H1 (cell line): Measurements from ENCODE around the gene DLAT. TPM values are rescaled to one million over a fixed set of nuclear protein-coding genes. Genes with fewer than 3 reads are reported as not detected.

ENCODE experiments used
- CTCF ChIA-PET: fragments of 300-600 bp; sonication (Branson Sonifier 250); formaldehyde crosslinking; loops from one replicate; lab custom pipeline; 2021; ENCODE audit not compliant: partially characterized antibody; lab: Charles Lee
- POLR2A ChIA-PET: fragments of 300-600 bp; sonication (Branson Sonifier 250); formaldehyde crosslinking; loops from one replicate; lab custom pipeline; 2021; ENCODE audit warnings: inconsistent platforms; ENCODE audit not compliant: partially characterized antibody; lab: Charles Lee
- DNase-seq, 2 experiments: peaks; one replicate each; pipeline versions ENCODE4 v3.0.0 to v3.0.0-alpha.2; 2010 to 2022; ENCODE audit warnings: low spot score in 2 of 2, low read depth in 1 of 2, mixed read lengths in 1 of 2
- FAIRE-seq: peaks from 2 replicates; lab custom pipeline; 2011; peaks lifted over from hg19 to GRCh38; lab: Jason Lieb, UNC
- H2AFZ ChIP-seq: 2 replicates; pipeline ENCODE4 v1.8.1; 2012; ENCODE audit warnings: low read length, inconsistent platforms
- H2AK5ac ChIP-seq: 2 replicates; pipeline ENCODE4 v1.6.1; 2013; ENCODE audit warnings: low read depth, low read length
- H2BK120ac ChIP-seq: replicated peaks from 2 replicates; pipeline ENCODE3; 2013; ENCODE audit warnings: low read depth, low read length, inconsistent platforms
- H2BK12ac ChIP-seq: 2 replicates; pipeline ENCODE4 v1.6.1; 2013; ENCODE audit warnings: low read depth, low read length
- H2BK15ac ChIP-seq: 2 replicates; pipeline ENCODE4 v1.6.1; 2013; ENCODE audit warnings: low read length
- H2BK20ac ChIP-seq: 2 replicates; pipeline ENCODE4 v1.6.1; 2013; ENCODE audit warnings: low read length
- H2BK5ac ChIP-seq: 2 replicates; pipeline ENCODE4 v1.6.1; 2013; ENCODE audit warnings: low read depth, low read length
- H3K14ac ChIP-seq: 2 replicates; pipeline ENCODE4 v1.6.1; 2013; ENCODE audit warnings: inconsistent platforms; ENCODE audit not compliant: insufficient read length
- H3K18ac ChIP-seq: 2 replicates; pipeline ENCODE4 v1.6.1; 2013; ENCODE audit warnings: low read length; ENCODE audit errors: extremely low read depth
- H3K23ac ChIP-seq: 2 replicates; pipeline ENCODE4 v1.6.1; 2013; ENCODE audit warnings: inconsistent platforms; ENCODE audit not compliant: insufficient read length
- H3K23me2 ChIP-seq: 2 replicates; pipeline ENCODE4 v1.6.1; 2013; ENCODE audit warnings: low read depth, low read length
- H3K27ac ChIP-seq: 2 replicates; pipeline ENCODE4 v1.6.1; 2011; ENCODE audit warnings: low read depth, low read length, inconsistent platforms
- H3K27me3 ChIP-seq, 4 experiments: replicated peaks in 1 of 4; 1 replicate in 1 of 4; 2 replicates in 3 of 4; pipeline versions ENCODE4 v1.6.1 to v1.8.1; 2011 to 2013; ENCODE audit warnings: low read length in 3 of 4, mild to moderate bottlenecking in 3 of 4, inconsistent platforms in 2 of 4, mixed read lengths in 2 of 4, moderate library complexity in 1 of 4; ENCODE audit not compliant: control insufficient read depth in 3 of 4, insufficient read depth in 3 of 4; ENCODE audit errors: extremely low read depth in 1 of 4
- H3K36me3 ChIP-seq, 4 experiments: 2 replicates each; pipeline versions ENCODE4 v1.6.1 to v1.8.1; 2011 to 2013; ENCODE audit warnings: mild to moderate bottlenecking in 4 of 4, low read length in 3 of 4, moderate library complexity in 2 of 4, control low read depth in 1 of 4, inconsistent platforms in 1 of 4; ENCODE audit not compliant: insufficient read depth in 4 of 4, control insufficient read depth in 2 of 4
- H3K4ac ChIP-seq: replicated peaks from 2 replicates; pipeline ENCODE3; 2013; ENCODE audit warnings: low read length, low read depth, mixed read lengths, inconsistent platforms; ENCODE audit not compliant: insufficient read length
- H3K4me1 ChIP-seq, 4 experiments: replicated peaks in 1 of 4; 1 replicate in 1 of 4; 2 replicates in 3 of 4; pipeline versions ENCODE4 v1.6.1 to v1.8.1; 2011 to 2013; ENCODE audit warnings: low read length in 3 of 4, inconsistent platforms in 2 of 4, mixed read lengths in 1 of 4; ENCODE audit not compliant: insufficient read depth in 4 of 4, control insufficient read depth in 3 of 4
- H3K4me2 ChIP-seq, 2 experiments: 2 replicates each; pipeline versions ENCODE4 v1.6.1 to v1.8.1; 2011 to 2013; ENCODE audit warnings: low read depth in 2 of 2, low read length in 2 of 2, control low read depth in 1 of 2, inconsistent platforms in 1 of 2, mild to moderate bottlenecking in 1 of 2; ENCODE audit not compliant: insufficient read depth in 1 of 2
- H3K4me3 ChIP-seq, 4 experiments: fragments of 200-600, 300-600 bp in 1 of 4; sonication (generic), shearing (Covaris generic), sonication (Bioruptor Twin) in 1 of 4; 2 replicates each; pipeline versions ENCODE4 v1.5.1 to v1.8.1; 2011 to 2016; ENCODE audit warnings: low read length in 4 of 4, low read depth in 3 of 4, control low read depth in 2 of 4, inconsistent platforms in 2 of 4, mild to moderate bottlenecking in 2 of 4, mixed read lengths in 1 of 4, moderate library complexity in 1 of 4; ENCODE audit not compliant: insufficient read depth in 2 of 4; ENCODE audit errors: extremely low read depth in 1 of 4
- H3K56ac ChIP-seq: replicated peaks from 2 replicates; pipeline ENCODE3; 2013; ENCODE audit warnings: low read depth, mild to moderate bottlenecking, mixed read lengths, low read length, inconsistent platforms; ENCODE audit not compliant: insufficient read length
- H3K79me1 ChIP-seq: 2 replicates; pipeline ENCODE4 v1.6.1; 2013; ENCODE audit warnings: low read depth, low read length, control low read depth
- H3K79me2 ChIP-seq, 2 experiments: 2 replicates each; pipeline versions ENCODE4 v1.6.1 to v1.8.1; 2012 to 2013; ENCODE audit warnings: low read length in 2 of 2, mild to moderate bottlenecking in 2 of 2, inconsistent platforms in 1 of 2; ENCODE audit not compliant: insufficient read depth in 2 of 2, control insufficient read depth in 1 of 2
- H3K9ac ChIP-seq, 4 experiments: replicated peaks in 1 of 4; 1 replicate in 1 of 4; 2 replicates in 3 of 4; pipeline versions ENCODE4 v1.6.1 to v1.8.1; 2011 to 2013; ENCODE audit warnings: low read depth in 3 of 4, low read length in 3 of 4, control low read depth in 2 of 4, mild to moderate bottlenecking in 2 of 4, moderate library complexity in 2 of 4, inconsistent platforms in 1 of 4; ENCODE audit errors: extremely low read depth in 1 of 4
- H3K9me3 ChIP-seq, 2 experiments: 2 replicates each; pipeline versions ENCODE4 v1.6.1 to v1.8.1; 2012 to 2013; ENCODE audit warnings: mild to moderate bottlenecking in 2 of 2, moderate library complexity in 2 of 2, control low read depth in 1 of 2, inconsistent platforms in 1 of 2, low read depth in 1 of 2, low read length in 1 of 2, mixed read lengths in 1 of 2; ENCODE audit not compliant: insufficient read depth in 2 of 2
- H4K20me1 ChIP-seq, 2 experiments: replicated peaks in 1 of 2; 2 replicates each; pipeline versions ENCODE3 to v1.8.1; 2011 to 2013; ENCODE audit warnings: inconsistent platforms in 2 of 2, low read length in 2 of 2, mild to moderate bottlenecking in 1 of 2; ENCODE audit not compliant: insufficient read depth in 2 of 2, control insufficient read depth in 1 of 2
- H4K5ac ChIP-seq: 2 replicates; pipeline ENCODE4 v1.6.1; 2013; ENCODE audit warnings: low read length, low read depth, mixed read lengths, inconsistent platforms; ENCODE audit not compliant: insufficient read length
- H4K8ac ChIP-seq: 2 replicates; pipeline ENCODE4 v1.8.0; 2013; ENCODE audit warnings: mild to moderate bottlenecking, moderate library complexity, low read length, inconsistent platforms; ENCODE audit not compliant: insufficient read depth; ENCODE audit errors: extremely low read depth
- H4K91ac ChIP-seq: replicated peaks from 2 replicates; pipeline ENCODE3; 2013; ENCODE audit warnings: low read length, mixed read lengths, inconsistent platforms; ENCODE audit not compliant: insufficient read length
- BCL11A ChIP-seq, 2 experiments: IDR thresholded peaks; one replicate each; pipeline ENCODE4 v1.6.1; 2011; ENCODE audit warnings: low read depth in 2 of 2, low read length in 2 of 2, mild to moderate bottlenecking in 2 of 2
- CHD2 ChIP-seq: IDR thresholded peaks from 2 replicates; pipeline ENCODE4 v1.6.1; 2012; ENCODE audit warnings: low read length, improper control_type of control experiment
- EP300 ChIP-seq, 2 experiments: IDR thresholded peaks; 1 replicate in 1 of 2; 2 replicates in 1 of 2; pipeline ENCODE4 v1.6.1; 2011 to 2012; ENCODE audit warnings: low read depth in 2 of 2, low read length in 2 of 2, mild to moderate bottlenecking in 2 of 2, borderline replicate concordance in 1 of 2, inconsistent platforms in 1 of 2, moderate library complexity in 1 of 2
- FOSL1 ChIP-seq: IDR thresholded peaks from 2 replicates; pipeline ENCODE4 v1.6.1; 2011; ENCODE audit warnings: mild to moderate bottlenecking, low read depth, low read length, moderate library complexity; ENCODE audit not compliant: insufficient read depth
- PHF8 ChIP-seq: fragments of 200-600 bp; sonication (generic); conservative IDR thresholded peaks from 2 replicates; pipeline ENCODE4 v1.7.1; 2012; ENCODE audit warnings: low read depth, mild to moderate bottlenecking, inconsistent platforms, low read length, moderate library complexity
- WGBS, 2 experiments: shearing (Covaris generic) in 1 of 2; methylation state at CpG; one replicate each; pipeline versions ENCODE4 v1.1.6 to v1.1.7; 2013 to 2015; ENCODE audit warnings: low lambda C conversion rate in 2 of 2, mixed read lengths in 2 of 2, inconsistent platforms in 1 of 2, low coverage in 1 of 2, missing lambda C conversion rate in 1 of 2; ENCODE audit not compliant: insufficient replicate concordance in 2 of 2, insufficient coverage in 1 of 2, insufficient read length in 1 of 2; ENCODE audit errors: extremely low coverage in 1 of 2, missing lambda C conversion rate in 1 of 2; 5-methylcytosine and 5-hydroxymethylcytosine counted together
- long read RNA-seq, 2 experiments: library from RNA in 1 of 2; library from capped mRNA in 1 of 2; stranded (forward); transcript quantifications; one replicate each; pipeline ENCODE4 v2.0.0, GENCODE V29; 2021; ENCODE audit warnings: inconsistent platforms in 1 of 2
- polyA minus RNA-seq, 3 experiments: library from RNA; depleted of rRNA, polyadenylated mRNA; stranded (reverse); fragments of >200 nt; gene quantifications; 1 replicate in 2 of 3; 2 replicates in 1 of 3; pipeline ENCODE4 v1.2.3, GENCODE V29; 2011
- polyA plus RNA-seq, 7 experiments: library from polyadenylated mRNA; depleted of rRNA in 3 of 7; stranded (reverse) in 5 of 7; unstranded in 2 of 7; fragments of >200 nt in 5 of 7; fragments of 200-250 nt in 2 of 7; gene quantifications; 1 replicate in 5 of 7; 2 replicates in 1 of 7; 4 replicates in 1 of 7; pipeline versions ENCODE4 v1.2.1 to v1.2.3, GENCODE V29; 2011 to 2013; ENCODE audit warnings: missing spikeins in 2 of 7, mixed read lengths in 2 of 7
- total RNA-seq: library from RNA; stranded (reverse); fragmentation: NEBNext Ultra II Directional; extraction: Animal tissue kit (Norgen Biotek cat#: 25700); gene quantifications from 2 replicates; pipeline ENCODE4 v1.2.1, GENCODE V29; 2021
- TF ChIP-seq, protein P1 (sequence below): IDR thresholded peaks from 2 replicates; pipeline ENCODE4 v1.6.1; 2012; ENCODE audit warnings: inconsistent platforms

DLAT gene
- total RNA-seq = 61.2 and 66.2 TPM in 2 replicates
- 17.3 and 23.1 TPM in 2 replicates for polyA plus RNA-seq (2011; rRNA removed)
- polyA plus RNA-seq (2011; cell fraction: cytosol; rRNA removed) = 27.8 TPM
- polyA plus RNA-seq (2011; cell fraction: nucleus; rRNA removed) = 18.5 TPM
- 33.2 to 40.8 TPM (median 37.6 TPM) in 4 replicates for polyA plus RNA-seq (2012, experiment 1 of 2)
- 9.9 TPM for polyA plus RNA-seq (2012, experiment 2 of 2)
- polyA plus RNA-seq (2013, experiment 1 of 2) = 34.8 TPM
- 34.4 TPM for polyA plus RNA-seq (2013, experiment 2 of 2)
- 43.1 and 43.7 TPM in 2 replicates for polyA minus RNA-seq (2011; rRNA and poly(A)+ RNA removed)
- 29.4 TPM for polyA minus RNA-seq (2011; cell fraction: cytosol; rRNA and poly(A)+ RNA removed)
- 33.4 TPM for polyA minus RNA-seq (2011; cell fraction: nucleus; rRNA and poly(A)+ RNA removed)
- long read RNA-seq, experiment 1, full-length matches to known transcripts = 24 of 99 reads
- long read RNA-seq, experiment 1, partial matches to known transcripts = 62 of 99 reads
- long read RNA-seq, experiment 1, other reads (novel, unspliced or antisense) = 13 of 99 reads
- long read RNA-seq, experiment 2, full-length matches to known transcripts = 43 of 59 reads
- long read RNA-seq, experiment 2, partial matches to known transcripts = 5 of 59 reads
- long read RNA-seq, experiment 2, other reads (novel, unspliced or antisense) = 11 of 59 reads

DNA sequence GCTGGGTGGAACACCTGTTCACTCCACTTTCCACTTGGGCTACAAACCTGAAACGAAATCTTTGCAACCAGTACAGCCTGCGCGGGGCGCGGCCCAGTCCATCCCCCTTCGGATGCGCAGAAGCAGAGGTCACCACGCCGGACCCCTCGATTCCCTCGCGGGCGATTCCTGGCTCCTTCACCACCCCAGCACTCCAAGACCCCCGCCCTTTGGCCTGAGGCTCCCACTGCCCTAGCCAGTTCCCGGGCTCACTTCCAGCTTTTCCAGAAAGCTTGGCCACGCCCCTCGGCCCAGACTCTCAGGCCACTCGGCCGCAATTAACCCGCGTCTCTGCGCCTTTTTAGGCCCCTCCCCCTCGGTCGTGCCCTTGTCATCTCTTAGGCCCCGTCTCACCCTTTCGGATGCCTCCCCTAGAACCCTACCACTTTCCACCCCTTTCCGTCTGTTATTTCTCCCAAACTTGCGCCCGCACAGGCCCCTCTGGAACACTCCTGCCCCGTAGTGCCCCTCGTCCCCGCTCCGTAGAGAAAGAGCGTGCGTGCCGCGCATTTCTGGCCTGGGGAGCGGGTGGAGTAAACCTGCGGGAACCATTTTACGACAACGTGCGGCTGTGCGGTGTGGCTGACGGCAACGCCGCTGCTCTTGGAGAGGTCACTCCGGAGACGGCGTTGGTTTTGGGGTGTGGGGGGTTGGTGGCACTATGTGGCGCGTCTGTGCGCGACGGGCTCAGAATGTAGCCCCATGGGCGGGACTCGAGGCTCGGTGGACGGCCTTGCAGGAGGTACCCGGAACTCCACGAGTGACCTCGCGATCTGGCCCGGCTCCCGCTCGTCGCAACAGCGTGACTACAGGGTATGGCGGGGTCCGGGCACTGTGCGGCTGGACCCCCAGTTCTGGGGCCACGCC is at the start of gene DLAT:
DLAT (plus strand) TSS at position 636 of the 906 bp plus-strand sequence; CDS start at position 701, 65 bp downstream.
- H3K18ac ChIP-seq = peak within 1 kb of the TSS; percentile 94
- peak within 1 kb of the TSS; percentile 74 to 93 (median 92) for H3K9ac ChIP-seq
- H3K27ac ChIP-seq = peak within 1 kb of the TSS; percentile 92
- H4K91ac ChIP-seq = peak within 1 kb of the TSS; percentile 48
- peak within 1 kb of the TSS; percentile 94 for H2AFZ ChIP-seq
- no peaks in the 10 kb centered on the region for H4K20me1 ChIP-seq
- 2% methylated on average over 65 of the region's 71 CpGs; no CpG with 5 or more reads in 1 of the 2 experiments for WGBS, 2 experiments
- H3K4me3 ChIP-seq = peak within 1 kb of the TSS; percentile 78 to 97 (median 91)
- peak; percentile 62 for FAIRE-seq
- peaks cover 10% of the 10 kb centered on the region for H3K23me2 ChIP-seq
- no peaks in the 10 kb centered on the region for H3K27me3 ChIP-seq
- H2BK5ac ChIP-seq = peak within 1 kb of the TSS; percentile 95
- no peak within 1 kb of the TSS for H2AK5ac ChIP-seq
- H4K5ac ChIP-seq = peak within 1 kb of the TSS; percentile 97
- peaks cover 5 to 10% of the 10 kb centered on the region in 2 experiments for H3K79me2 ChIP-seq
- peak within 1 kb of the TSS; percentile 97 for H4K8ac ChIP-seq
- H2BK15ac ChIP-seq = 0 out of 2 replicates have a peak within 1 kb of the TSS, but pooled peaks have one; percentile 61
- peak within 1 kb of the TSS; percentile 90 for H3K56ac ChIP-seq
- peaks cover 0 to 3% (median 1%) of the 10 kb centered on the region in 4 experiments; a peak in 1 of 7 replicates for H3K4me1 ChIP-seq
- H3K36me3 ChIP-seq = peaks cover 10 to 24% (median 22%) of the 10 kb centered on the region in 4 experiments
- no peak within 1 kb of the TSS for H2BK120ac ChIP-seq
- POLR2A ChIA-PET = interaction anchor here (0.8 to 1.4 kb wide), 10 partner anchors 8 to 117 kb away, joined by 3 to 4 read pairs (median 3); partner anchors contain the start of genes SDHD and TIMM8B
- DNase-seq = peak; percentile 81 to 97
- H3K14ac ChIP-seq = no peak within 1 kb of the TSS
- peak within 1 kb of the TSS; percentile 70 to 82 for H3K4me2 ChIP-seq
- no peak within 1 kb of the TSS for H2BK20ac ChIP-seq
- H3K79me1 ChIP-seq = no peaks in the 10 kb centered on the region
- H3K4ac ChIP-seq = peak within 1 kb of the TSS; percentile 74
- H3K23ac ChIP-seq = no peak within 1 kb of the TSS
- peak within 1 kb of the TSS; percentile 80; the same call in 1 of the 2 replicates for H2BK12ac ChIP-seq
- CTCF ChIA-PET = interaction anchor here (1.1 to 1.6 kb wide), 3 partner anchors 20 to 87 kb away, joined by 3 to 8 read pairs (median 4); no protein-coding TSS in a partner anchor
- H3K9me3 ChIP-seq = no peaks in the 10 kb centered on the region
- no peak for TF ChIP-seq EP300 (IDR thresholded peaks at IDR 0.05; ENCODE audit: borderline replicate concordance in 1 of 2, low read depth in 2 of 2, low read length in 2 of 2)
- TF ChIP-seq PHF8 = peak; percentile 88
- TF ChIP-seq, protein P1, sequence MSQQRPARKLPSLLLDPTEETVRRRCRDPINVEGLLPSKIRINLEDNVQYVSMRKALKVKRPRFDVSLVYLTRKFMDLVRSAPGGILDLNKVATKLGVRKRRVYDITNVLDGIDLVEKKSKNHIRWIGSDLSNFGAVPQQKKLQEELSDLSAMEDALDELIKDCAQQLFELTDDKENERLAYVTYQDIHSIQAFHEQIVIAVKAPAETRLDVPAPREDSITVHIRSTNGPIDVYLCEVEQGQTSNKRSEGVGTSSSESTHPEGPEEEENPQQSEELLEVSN = peak; percentile 76; the same call in 1 of the 2 replicates
- no peak; the same call in 1 of the 2 replicates for TF ChIP-seq CHD2
- no peak for TF ChIP-seq BCL11A (IDR thresholded peaks at IDR 0.05; ENCODE audit: low read depth in 2 of 2, low read length in 2 of 2)
- no peak for TF ChIP-seq FOSL1
